Fibroblast of pulmonary artery (primary cell): ENCODE measurements around the gene CCDC74A.
"Not testable (repeated sequence)": the region's sequence is repeated elsewhere in the genome, so short reads cannot be mapped to it uniquely, and the experiment has no call there.

Experiments
- DNase-seq: peaks from one replicate; pipeline ENCODE4 v3.0.0-alpha.2; 2010; ENCODE audit warnings: low read depth
- H3K4me3 ChIP-seq: replicated peaks from 2 replicates; pipeline ENCODE4 v1.5.1; 2011; ENCODE audit warnings: low read depth, mild to moderate bottlenecking, control low read depth, low read length, moderate library complexity
- TF ChIP-seq, protein P1 (sequence below): IDR thresholded peaks from 2 replicates; pipeline ENCODE4 v1.5.1; 2011; ENCODE audit warnings: mild to moderate bottlenecking, control low read depth, low read length, inconsistent platforms; ENCODE audit errors: missing control alignments

The CCDC74A gene

DNA sequence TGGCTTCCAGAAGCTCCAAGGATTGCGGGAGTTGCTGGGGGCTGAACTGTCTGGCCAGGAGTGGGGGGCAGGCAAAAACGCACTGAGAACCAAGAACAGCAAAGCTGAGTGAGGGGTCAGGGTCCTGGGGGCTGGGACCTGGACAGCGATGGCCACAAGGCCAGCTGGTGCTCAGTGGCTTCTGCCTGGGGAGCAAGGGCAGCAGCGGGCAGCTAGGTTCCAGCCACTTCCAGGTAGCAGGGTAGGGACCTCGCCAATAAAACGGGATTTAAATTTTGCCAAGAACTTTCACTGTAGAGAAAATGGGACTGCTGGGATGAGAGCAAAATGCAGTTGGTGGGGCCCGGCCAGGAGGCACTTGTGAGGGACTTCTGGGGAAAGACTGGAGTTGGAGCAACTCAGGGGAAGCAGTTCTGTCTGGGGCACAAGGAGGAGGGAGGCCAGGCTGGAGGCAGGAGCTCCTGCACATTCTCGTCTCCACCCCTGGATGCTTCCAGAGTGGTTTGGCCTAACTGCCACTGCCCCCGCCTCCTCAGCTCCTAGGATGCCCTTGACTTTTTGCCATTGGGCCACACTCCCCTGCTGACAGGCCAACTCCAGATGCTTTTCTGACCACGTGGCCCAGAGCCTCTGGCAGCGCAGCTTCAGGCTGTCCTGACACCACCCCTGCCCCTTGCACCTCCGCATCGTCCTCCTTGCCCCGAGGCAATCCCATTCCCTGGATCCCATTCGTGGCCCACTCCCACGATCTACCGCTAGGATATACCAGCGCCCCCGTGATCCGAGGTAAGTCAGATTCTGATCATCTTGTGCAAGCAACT lies 5.5 kb upstream of the CCDC74A start:
- no peak for DNase-seq
- no peak overlapping the region for H3K4me3 ChIP-seq
- TF ChIP-seq, protein P1, sequence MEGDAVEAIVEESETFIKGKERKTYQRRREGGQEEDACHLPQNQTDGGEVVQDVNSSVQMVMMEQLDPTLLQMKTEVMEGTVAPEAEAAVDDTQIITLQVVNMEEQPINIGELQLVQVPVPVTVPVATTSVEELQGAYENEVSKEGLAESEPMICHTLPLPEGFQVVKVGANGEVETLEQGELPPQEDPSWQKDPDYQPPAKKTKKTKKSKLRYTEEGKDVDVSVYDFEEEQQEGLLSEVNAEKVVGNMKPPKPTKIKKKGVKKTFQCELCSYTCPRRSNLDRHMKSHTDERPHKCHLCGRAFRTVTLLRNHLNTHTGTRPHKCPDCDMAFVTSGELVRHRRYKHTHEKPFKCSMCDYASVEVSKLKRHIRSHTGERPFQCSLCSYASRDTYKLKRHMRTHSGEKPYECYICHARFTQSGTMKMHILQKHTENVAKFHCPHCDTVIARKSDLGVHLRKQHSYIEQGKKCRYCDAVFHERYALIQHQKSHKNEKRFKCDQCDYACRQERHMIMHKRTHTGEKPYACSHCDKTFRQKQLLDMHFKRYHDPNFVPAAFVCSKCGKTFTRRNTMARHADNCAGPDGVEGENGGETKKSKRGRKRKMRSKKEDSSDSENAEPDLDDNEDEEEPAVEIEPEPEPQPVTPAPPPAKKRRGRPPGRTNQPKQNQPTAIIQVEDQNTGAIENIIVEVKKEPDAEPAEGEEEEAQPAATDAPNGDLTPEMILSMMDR = no peak

DNA sequence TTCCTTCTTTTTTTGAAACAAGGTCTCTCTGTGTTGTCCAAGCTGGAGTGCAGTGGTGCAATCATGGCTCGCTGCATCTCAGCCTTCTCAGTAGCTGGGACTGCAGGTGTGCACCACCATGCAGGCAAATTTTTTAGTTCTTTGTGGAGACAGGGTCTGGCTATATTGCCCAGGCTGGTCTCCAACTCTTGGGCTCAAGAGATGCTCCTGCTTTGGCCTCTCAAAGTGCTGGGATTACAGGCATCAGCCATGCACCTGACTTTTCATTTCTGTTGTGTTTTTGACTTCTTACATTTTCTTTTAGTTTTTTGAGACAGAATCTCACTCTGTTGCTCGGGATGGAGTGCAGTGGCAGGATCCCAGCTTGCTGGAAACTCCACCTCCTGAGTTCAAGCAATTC lies 2.4 kb upstream of the CCDC74A start:
- not testable (repeated sequence) for H3K4me3 ChIP-seq, DNase-seq

DNA sequence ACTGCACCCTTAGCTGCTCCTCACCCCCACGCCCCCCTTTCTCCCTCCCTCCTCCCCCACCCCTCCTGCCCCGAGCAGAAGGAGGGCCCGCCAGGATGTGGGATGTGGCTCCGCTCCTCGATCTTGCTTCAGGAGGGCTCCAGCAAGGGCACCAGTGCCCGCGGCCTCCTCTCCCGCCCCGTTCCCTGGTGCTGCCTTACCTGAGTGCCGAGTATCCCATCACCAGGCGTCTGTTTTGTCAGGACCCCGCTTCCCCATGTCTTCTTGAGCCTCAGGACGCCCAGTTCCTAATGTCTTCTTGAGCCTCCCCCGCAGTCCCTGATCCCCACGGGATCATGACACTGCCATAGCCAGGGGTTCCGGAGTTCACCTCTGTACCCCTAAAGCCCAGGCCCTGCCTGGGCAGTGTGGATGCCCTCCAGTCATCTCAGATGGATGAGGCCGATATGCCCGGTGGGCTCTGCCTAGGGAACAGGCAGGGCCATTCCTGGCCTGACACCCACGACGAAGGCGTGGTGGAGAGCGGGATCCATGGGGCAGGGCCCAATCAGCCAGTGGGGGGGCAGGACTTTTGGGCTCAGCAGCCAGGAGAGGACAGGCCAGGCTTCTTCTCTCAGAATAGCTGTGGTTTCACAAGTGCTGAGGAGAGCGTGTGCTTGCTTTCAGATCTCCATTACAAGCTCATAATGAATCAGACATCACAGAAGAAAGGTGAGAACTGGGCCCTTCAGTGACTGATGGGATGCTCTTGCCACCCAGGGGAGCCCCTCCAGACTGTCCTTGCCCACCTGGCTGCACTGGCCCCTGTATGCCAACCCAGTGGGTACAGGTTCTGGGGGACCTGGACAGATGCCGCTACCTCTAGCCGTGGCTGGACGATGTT lies 1.5 kb downstream of the CCDC74A start:
- DNase-seq, H3K4me3 ChIP-seq: not testable (repeated sequence)

DNA sequence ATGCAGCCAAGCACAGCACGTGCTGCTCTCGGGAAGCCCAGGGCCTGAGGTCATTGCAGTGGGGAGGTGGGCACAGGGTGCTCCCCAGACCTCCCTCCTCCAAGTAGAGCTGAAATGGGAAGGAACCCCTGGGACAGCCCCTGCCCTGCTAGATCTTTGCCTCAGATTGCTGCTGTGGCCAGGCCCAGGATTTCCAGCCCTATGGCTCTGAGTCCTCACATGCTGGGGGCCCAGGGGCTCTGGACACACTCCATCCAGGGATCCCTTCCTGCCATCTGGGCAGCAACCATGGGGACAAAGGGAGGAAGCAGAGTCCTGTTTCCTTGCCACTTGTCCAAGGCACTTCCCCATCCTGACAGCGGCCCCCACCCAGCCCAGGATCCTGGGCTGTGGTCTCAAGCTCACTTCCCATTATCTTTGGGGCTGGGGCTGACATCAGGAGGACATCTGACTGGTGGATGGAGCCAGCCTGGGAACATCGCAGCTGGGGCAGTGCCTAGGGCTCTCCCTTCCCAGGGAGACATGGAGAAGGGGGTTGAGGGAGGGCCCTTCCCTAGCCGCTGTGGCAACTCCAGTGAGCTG lies 2.3 kb downstream of the CCDC74A start:
- DNase-seq = not testable (repeated sequence)

DNA sequence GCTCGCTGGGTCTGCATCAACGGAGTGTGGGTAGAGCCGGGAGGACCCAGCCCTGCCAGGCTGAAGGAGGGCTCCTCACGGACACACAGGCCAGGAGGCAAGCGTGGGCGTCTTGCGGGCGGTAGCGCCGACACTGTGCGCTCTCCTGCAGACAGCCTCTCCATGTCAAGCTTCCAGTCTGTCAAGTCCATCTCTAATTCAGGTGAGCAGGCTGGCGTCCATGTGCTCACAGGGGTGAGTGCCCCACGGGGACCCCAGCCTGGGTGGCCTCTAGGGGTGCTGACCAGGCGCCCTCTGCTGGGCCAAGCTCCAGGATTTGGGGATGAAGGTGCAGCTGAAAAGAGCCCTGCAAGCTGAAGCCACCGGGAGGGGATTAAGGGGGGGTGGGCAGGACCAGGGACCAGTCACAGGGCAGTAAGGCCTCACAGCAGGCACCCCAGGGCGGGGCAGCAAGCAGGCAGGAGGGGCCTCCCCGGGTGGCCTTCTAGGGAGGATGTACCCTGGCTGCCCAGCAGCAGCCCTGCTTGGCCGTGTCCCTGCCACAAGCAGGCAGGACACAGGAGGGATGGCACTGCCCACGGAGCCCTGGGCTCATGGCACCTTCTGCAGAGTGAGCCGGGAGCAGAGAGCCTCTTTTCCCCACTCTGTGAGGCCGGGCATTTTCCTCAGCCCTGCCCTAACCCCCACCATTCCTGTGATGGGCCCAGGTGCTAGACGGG lies 3.1 kb downstream of the CCDC74A start:
- H3K4me3 ChIP-seq, DNase-seq: not testable (repeated sequence)

More for the DNA sequence above, 2.3 kb downstream of the CCDC74A start:
- not testable (repeated sequence) for H3K4me3 ChIP-seq

DNA sequence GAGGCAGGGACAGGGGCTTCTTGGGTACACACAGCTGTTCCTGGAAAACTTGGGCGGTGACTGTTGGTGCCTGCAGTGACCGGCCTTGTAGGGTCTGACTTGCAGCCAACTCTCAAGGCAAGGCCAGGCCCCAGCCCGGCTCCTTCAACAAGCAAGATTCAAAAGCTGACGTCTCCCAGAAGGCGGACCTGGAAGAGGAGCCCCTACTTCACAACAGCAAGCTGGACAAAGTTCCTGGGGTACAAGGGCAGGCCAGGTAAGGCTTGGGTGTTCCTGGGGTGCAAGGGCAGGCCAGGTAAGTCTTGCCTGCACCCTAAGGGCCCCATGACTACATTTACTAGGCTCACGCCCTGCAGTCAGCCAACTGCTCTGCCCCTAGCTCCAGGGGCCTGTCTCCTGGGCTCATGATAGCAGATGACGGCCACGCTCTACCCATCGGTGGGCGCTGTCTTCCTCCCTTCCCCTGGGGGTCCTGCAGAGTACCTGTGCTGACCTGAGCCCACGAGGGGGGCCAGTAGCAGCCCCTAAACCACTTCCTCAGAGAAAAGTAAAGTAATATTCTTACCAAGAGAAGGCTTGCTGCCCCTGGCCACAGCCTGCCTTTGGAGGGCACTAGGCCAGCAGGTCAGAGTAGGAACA lies 4.0 kb downstream of the CCDC74A start:
- H3K4me3 ChIP-seq, DNase-seq: not testable (repeated sequence)

DNA sequence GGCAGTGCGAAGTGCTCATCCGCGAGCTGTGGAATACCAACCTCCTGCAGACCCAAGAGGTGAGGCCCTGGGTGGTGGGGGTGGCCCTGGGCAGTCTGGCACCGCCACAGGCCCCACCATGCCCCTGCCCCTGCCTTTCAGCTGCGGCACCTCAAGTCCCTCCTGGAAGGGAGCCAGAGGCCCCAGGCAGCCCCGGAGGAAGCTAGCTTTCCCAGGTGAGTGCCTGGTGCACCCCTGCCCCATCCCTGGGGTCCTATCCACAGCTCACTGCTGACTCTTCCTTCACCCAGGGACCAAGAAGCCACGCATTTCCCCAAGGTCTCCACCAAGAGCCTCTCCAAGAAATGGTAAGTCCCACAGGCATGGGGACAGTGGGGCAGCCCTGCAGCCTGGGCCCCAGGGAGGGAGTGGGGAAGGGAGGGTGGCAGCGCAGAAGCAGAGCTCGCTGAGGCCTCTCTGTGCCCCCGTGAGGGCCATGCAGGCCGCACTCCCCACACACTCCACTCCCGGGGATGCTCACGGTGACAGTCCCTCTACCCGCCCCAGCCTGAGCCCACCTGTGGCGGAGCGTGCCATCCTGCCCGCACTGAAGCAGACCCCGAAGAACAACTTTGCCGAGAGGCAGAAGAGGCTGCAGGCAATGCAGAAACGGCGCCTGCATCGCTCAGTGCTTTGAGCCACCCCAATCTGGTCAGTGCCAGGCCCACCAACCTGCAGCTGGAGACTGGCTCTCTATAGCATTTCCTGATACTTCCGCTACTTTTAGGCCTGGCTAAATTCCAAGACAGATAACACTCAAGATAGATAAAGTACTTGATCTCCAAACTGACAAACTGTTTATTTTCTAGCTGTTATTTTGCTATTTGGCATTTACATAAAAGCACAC lies 5.3 kb downstream of the CCDC74A start:
- DNase-seq, H3K4me3 ChIP-seq: not testable (repeated sequence)

DNA sequence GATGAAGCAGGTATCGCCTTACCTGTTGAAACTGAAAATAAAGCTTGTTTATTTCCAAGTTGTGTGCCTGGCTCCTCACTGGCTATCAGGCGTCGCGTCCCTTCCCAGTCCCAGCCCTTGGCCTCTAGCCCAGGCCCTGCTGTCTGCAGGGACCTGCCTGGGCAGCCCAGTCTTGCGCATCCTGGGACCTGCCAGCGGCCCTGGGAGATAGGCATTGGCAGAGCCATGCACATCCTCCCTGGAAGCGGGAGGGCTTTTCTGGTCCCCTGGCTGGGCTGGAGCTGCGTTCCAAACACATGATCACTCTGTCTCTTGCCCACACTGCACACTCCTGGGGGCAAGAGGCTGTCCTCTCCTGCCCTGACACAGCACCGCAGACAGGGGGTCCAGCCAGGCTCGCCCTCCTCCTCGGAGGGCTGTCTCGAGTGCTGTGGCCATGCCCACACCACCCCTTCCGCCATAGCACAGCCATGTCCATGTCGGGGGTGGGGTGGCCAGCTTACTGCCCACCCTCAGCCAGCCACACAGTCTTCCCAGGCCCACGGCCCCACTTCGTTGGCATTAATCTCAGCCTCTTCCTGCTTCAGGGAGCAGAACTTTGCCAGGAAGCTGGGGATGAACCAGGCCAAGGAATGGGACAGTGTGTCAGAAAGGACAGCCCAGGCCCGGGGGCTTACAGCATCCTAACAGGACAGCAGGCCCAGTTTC lies 6.1 kb downstream of the CCDC74A start:
- not testable (repeated sequence) for DNase-seq, H3K4me3 ChIP-seq

DNA sequence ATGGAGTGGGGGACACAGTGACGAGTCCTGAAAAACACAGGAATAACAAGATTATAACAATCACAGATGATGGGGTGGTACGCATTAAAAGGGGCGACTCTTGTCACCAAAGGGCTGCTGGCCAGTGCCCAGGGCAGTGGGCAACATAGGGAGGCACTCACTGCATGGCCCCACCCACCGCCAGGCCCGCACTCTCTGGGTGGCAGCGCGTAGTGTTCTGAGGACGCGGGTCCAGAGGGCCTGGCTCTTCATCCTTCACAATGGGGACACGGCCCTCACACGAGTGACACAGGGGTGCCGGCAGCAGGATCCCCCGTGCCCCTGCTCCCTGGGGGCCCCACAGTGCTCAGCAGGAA lies 6.6 kb downstream of the CCDC74A start:
- DNase-seq, H3K4me3 ChIP-seq: not testable (repeated sequence)

DNA sequence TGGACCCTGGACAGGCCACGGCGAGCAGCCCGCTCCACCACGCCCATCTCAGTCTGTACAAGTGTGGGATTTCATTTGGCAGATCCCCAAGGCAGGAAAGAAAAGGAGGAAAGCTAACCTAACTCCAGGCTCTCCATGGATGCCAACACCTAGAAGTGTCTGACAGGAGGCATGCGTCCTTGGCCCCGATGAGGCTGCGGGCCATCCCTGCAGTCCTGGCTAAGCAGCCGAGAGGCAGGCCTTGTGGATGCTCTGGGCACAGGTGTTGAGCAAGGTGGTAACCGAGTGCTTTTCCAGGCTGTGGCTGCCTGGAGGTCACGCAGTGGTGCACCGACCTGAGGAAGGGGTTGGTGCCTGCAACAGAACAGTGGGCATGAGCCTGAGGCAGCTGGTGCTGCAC lies 7.3 kb downstream of the CCDC74A start:
- not testable (repeated sequence) for H3K4me3 ChIP-seq, DNase-seq
